IPS DF 6.9 (cell line): ENCODE results near the gene CRLF2.
"Not testable (repeated sequence)": the region's sequence is repeated elsewhere in the genome, so short reads cannot be mapped to it uniquely, and the experiment has no call there.

Experiments
- DNase-seq: peaks from one replicate; pipeline ENCODE4 v3.0.0-alpha.2; 2013; ENCODE audit warnings: low read depth, low spot score
- H3K27ac ChIP-seq: one replicate; pipeline ENCODE4 v1.5.1; 2013; ENCODE audit warnings: low read length, control low read depth
- H3K27me3 ChIP-seq: 2 replicates; pipeline ENCODE4 v1.6.1; 2013; ENCODE audit warnings: mild to moderate bottlenecking, low read length; ENCODE audit not compliant: control insufficient read depth, insufficient read depth
- H3K36me3 ChIP-seq: 2 replicates; pipeline ENCODE4 v1.6.1; 2013; ENCODE audit warnings: low read length; ENCODE audit not compliant: control insufficient read depth, insufficient read depth
- H3K4me1 ChIP-seq: 2 replicates; pipeline ENCODE4 v1.6.1; 2013; ENCODE audit warnings: low read length; ENCODE audit not compliant: control insufficient read depth, insufficient read depth
- H3K4me3 ChIP-seq: 2 replicates; pipeline ENCODE4 v1.5.1; 2013; ENCODE audit warnings: mild to moderate bottlenecking, low read length
- H3K9me3 ChIP-seq: 2 replicates; pipeline ENCODE4 v1.6.1; 2013; ENCODE audit warnings: low read length, inconsistent platforms; ENCODE audit not compliant: control insufficient read depth, insufficient read depth
- WGBS: extraction: QIAGEN DNeasy Blood & Tissue Kit; methylation state at CpG from one replicate; pipeline ENCODE4 v1.1.7; 2013; ENCODE audit warnings: mixed read lengths, missing lambda C conversion rate; ENCODE audit not compliant: insufficient read length, insufficient coverage; 5-methylcytosine and 5-hydroxymethylcytosine counted together

The CRLF2 gene, protein sequence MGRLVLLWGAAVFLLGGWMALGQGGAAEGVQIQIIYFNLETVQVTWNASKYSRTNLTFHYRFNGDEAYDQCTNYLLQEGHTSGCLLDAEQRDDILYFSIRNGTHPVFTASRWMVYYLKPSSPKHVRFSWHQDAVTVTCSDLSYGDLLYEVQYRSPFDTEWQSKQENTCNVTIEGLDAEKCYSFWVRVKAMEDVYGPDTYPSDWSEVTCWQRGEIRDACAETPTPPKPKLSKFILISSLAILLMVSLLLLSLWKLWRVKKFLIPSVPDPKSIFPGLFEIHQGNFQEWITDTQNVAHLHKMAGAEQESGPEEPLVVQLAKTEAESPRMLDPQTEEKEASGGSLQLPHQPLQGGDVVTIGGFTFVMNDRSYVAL

DNA sequence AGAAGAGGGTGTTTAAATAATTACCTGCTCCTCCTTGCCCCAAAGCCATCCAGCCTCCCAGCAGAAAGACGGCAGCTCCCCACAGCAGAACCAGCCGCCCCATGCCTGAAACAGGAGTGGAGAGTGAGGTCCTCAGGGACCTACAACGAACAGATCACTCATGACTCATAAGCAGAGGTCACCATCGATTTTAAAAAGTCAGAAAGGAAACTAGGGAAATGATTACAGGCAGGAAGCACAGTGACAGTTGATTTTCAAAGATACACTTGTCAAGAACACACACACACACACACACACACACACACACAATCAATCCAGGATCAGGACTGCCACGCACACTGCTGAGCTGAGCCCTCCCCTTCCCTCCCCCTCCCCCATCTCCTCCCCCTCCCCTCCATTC is at the start of gene CRLF2:
CRLF2 (minus strand) TSS at position 118 of the 400 bp plus-strand sequence; CDS start at position 103, 15 bp downstream.
- Histone ChIP-seq H3K9me3 (no peaks in the 10 kb centered on the region), H3K4me3 (no peak within 1 kb of the TSS), H3K36me3 (no peaks in the 10 kb centered on the region), H3K27me3 (no peaks in the 10 kb centered on the region), H3K4me1 (no peaks in the 10 kb centered on the region), H3K27ac (no peak within 1 kb of the TSS)
- no peak for DNase-seq
- WGBS, result no CpG with 5 or more reads among the region's 5 CpGs

DNA sequence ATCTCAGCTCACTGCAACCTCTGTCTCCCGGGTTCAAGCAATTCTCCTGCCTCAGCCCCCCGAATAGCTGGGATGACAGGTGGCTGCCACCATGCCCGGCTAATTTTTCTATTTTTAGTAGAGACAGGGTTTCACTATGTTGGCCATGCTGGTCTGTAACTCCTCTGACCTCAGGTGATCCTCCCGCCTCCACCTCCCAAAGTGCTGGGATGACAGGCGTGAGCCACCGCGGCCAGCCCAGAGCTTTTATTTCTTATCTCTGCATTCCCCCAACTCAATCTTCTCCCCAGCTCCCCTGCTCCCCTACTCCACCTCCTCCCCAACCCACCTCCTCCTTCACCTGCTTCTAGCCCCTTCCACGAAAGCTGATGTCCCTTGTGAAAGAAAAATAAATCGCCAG is 49.3 kb upstream of the CRLF2 start:
- not testable (repeated sequence) for H3K36me3 ChIP-seq, DNase-seq, H3K27ac ChIP-seq, H3K27me3 ChIP-seq, H3K9me3 ChIP-seq, H3K4me3 ChIP-seq, H3K4me1 ChIP-seq
- WGBS, result no CpG with 5 or more reads among the region's 9 CpGs

DNA sequence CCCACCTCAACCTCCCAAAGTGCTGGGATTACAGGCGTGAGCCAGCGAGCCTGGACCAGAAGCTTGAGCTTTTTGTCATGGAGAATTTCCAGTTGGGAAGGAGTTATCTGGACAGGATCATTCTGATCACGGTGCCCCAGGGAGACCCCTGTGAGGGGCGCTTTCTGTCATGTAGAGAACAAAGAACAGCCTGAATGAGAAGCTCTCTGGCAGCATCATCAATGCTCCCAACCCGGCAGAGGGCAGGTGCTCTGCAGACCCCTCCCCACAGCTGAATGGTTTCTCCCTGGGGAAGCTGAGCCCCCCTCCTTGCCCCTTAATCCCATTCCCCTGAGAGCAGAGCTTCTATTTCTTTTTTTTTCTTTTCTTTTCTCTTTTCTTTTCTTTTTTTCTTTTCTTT is 48.8 kb upstream of the CRLF2 start:
- WGBS, result no CpG with 5 or more reads among the region's 5 CpGs
- H3K9me3 ChIP-seq, result no peaks in the 10 kb centered on the region

DNA sequence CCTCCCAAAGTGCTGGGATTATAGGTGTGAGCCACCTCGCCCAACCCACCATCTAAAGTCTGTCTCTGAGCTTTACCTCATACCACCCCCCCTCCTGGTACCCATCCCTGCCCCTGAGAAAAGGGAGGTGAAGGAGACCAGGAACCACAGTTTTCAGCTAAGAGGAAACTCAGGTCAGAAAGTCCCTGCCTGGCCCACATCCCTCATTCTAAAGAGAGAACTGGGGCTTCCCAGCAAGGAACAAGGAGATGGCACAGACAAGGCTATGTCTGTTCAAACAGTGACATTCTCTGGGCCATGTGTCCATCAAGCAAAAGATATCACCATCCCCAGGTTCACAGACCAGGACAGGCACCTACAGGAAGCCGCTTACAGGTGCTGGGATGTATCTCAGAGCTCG is 40.4 kb upstream of the CRLF2 start:
- DNase-seq, result no peak
- Histone ChIP-seq H3K9me3 (no peaks in the 10 kb centered on the region), H3K36me3 (no peaks in the 10 kb centered on the region), H3K27me3 (no peaks in the 10 kb centered on the region), H3K27ac (no peak overlapping the region), H3K4me3 (no peak overlapping the region), H3K4me1 (no peaks in the 10 kb centered on the region; the same call in 1 of the 2 replicates)
- WGBS, result no CpG with 5 or more reads among the region's 3 CpGs

More for the DNA sequence above, 48.8 kb upstream of the CRLF2 start:
- no peak overlapping the region for H3K4me3 ChIP-seq
- H3K4me1 ChIP-seq, result no peaks in the 10 kb centered on the region; the same call in 1 of the 2 replicates
- no peaks in the 10 kb centered on the region for H3K27me3 ChIP-seq
- H3K27ac ChIP-seq, result no peak overlapping the region
- no peak for DNase-seq
- H3K36me3 ChIP-seq, result no peaks in the 10 kb centered on the region

DNA sequence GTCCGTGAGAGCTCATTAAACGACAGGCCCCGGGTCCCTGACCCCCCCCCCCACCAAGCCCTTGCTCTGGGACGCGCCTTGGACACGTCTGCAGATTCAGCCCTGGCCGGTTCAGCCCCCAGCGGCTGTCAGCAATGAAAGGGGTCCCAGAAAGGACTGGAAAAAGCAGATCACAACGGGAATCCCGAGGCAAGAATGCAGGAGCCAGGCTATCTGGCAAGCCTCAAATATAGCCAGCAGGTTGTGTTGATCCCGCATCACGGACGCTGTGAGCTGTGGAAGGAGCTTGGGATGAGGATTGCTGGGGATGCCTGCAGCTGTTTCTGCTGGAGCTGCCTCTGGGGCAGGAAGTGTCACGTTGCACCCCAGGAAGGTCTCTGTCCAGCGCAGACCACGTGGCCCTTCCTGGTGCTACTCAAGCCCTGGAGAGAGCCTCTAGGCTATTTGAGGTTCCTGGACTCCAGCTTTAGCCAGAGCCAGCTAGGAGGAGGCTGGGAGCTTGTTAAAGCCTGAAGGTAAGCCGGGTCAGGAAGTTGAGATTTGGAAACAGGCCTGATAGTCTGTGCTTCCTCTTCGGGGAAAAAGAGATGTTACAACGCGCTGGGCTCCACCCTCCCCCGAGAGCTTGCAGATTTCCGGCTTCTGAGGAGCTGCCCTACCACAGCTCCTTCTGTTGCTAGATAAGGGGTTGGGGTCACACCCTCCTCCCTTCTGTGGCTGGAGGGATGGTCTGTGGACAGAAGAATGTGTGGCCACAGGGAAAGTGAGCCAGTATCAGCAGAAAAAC is 36.8 kb upstream of the CRLF2 start:
- no peak for DNase-seq
- Histone ChIP-seq H3K27ac (peak overlapping the region; percentile 46), H3K4me1 (no peaks in the 10 kb centered on the region), H3K27me3 (no peaks in the 10 kb centered on the region), H3K4me3 (peak overlapping the region; percentile 24; the same call in 1 of the 2 replicates), H3K9me3 (no peaks in the 10 kb centered on the region), H3K36me3 (no peaks in the 10 kb centered on the region)
- WGBS, result no CpG with 5 or more reads among the region's 22 CpGs

DNA sequence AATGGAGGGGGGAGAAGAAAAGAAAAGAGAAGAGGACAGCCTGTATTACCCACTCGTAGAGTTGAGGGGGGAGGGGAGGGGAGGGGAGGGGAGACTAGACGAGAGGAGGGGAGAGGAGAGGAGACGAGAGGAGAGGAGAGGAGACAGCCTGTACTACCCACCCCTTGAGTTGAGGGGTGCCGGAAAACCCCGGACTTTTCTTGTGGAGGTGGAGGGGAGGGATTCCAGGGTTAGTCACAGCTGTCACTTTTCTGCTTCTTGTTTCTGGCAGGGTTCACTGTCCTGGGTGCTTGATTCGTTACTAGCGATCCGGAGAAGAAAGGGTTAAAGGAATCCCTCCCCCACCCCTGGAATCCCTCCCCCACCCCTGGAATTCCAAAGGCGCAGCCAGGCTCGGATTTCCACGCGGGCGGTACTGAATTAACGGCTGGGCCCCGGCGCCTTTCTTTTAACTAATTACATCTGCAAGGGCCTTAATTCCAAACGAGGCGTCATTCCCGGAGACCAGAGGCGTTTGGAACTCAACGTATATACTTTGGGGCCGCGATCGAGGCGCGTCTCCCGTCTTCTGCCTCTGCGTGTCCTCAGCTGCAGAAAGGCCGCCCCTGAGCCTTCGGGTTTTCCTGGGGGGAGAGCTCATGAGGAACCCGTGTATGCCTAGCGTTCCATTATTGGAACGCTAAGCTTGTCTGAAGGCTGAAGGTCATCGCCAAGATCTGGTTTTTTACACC is 36.0 kb upstream of the CRLF2 start:
- Histone ChIP-seq H3K9me3 (no peaks in the 10 kb centered on the region), H3K36me3 (no peaks in the 10 kb centered on the region), H3K4me1 (peaks cover 2% of the 10 kb centered on the region; the same call in 1 of the 2 replicates), H3K27me3 (no peaks in the 10 kb centered on the region), H3K27ac (peak overlapping the region; percentile 46), H3K4me3 (peak overlapping the region; percentile 24; the same call in 1 of the 2 replicates)
- DNase-seq, result no peak
- no CpG with 5 or more reads among the region's 34 CpGs for WGBS

DNA sequence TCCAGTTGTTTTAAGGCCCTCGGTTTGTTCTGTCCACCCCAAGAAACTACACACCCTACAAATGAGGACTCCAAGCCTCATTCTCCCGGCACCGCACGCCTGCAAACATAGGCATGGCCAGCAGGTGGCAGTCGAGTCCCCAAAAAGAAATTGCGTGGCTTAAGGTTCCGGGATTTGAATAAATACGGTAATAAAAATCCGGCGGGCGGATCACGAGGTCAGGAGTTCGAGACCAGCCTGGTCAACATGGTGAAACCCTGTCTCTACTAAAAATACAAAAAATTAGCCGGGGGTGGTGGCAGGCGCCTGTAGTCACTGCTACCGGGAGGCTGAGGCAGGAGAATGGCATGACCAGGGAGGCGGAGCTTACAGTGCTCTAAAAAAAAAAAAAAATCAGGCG is 34.4 kb upstream of the CRLF2 start:
- no peaks in the 10 kb centered on the region for H3K9me3 ChIP-seq
- H3K4me3 ChIP-seq, result no peak overlapping the region

DNA sequence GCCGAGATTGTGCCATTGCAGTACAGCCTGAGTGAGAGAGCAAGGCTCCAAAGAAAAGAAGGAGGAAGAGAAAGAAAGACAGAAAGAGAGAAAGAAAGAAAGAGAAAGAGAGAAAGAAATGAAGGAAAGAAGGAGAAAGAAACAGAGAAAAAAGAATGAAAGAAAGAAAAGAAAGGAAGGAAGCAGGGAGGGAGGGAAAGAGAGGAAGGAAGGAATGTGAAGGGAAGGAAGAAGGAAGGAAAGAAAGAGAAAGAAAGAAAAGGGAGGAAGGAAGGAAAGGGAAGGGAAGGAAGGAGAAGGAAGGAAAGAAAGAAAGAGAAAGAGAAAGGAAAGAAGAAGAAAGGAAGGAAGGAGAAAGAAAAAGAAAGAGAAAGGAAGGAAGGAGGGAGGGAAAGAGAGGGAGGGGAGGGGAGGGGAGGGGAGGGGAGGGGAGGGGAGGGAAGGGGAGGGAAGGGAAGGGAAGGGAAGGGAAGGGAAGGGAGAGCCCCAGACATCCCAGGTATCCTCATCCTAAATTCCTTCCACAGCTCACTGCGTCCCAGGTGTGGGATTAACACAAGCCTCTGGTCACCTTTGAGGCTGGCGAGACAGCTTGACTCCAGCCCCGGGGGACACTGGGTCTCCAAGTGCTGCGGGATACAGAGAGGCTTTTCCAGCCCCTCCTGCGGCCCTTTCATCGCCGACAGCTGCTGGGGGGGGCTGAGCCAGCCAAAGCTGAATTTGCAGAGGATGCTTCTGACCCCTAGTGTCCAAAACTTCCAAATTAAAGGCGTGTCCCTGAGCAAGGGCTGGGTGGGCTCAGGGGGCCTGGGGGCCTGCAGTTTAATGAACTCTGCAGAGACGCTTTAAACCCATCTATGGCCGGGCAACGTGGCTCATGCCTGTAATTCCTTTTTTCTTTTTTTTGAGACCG is 32.0 kb upstream of the CRLF2 start:
- no peaks in the 10 kb centered on the region for H3K27me3 ChIP-seq
- no peak overlapping the region for H3K4me3 ChIP-seq
- H3K27ac ChIP-seq, result no peak overlapping the region
- no CpG with 5 or more reads among the region's 13 CpGs for WGBS
- H3K4me1 ChIP-seq, result peaks cover 2% of the 10 kb centered on the region; the same call in 1 of the 2 replicates
- DNase-seq, result no peak
- H3K9me3 ChIP-seq, result no peaks in the 10 kb centered on the region
- H3K36me3 ChIP-seq, result no peaks in the 10 kb centered on the region

More for the DNA sequence above, 34.4 kb upstream of the CRLF2 start:
- DNase-seq, result no peak
- Histone ChIP-seq H3K4me1 (peaks cover 2% of the 10 kb centered on the region; the same call in 1 of the 2 replicates), H3K27ac (no peak overlapping the region), H3K27me3 (no peaks in the 10 kb centered on the region), H3K36me3 (no peaks in the 10 kb centered on the region)
- WGBS, result no CpG with 5 or more reads among the region's 18 CpGs

DNA sequence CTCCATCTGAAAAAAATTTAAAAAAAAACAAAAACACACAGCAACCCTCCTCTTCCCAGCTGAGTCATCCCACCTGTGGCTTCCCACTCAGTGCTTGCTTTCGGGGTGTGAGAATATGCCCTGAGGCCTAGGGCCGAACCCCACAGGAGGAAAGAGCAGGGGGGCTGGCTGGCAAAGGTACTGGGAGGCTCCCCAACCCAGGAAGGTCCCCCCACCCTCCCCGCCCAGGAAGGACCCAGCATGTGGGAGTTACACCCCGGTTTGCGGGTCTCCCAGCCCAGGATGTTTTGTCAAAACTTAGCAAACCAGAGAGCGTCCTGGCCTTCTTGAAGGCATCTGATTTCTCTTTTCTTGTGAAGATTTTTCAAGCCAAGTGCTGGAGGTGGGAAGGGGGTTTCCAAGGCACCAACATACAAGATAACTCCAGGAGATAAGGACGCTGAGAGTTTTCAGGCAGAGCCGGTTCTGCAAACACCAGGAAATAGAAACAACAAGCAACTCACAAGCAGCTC is 30.5 kb upstream of the CRLF2 start:
- H3K27me3 ChIP-seq, result no peaks in the 10 kb centered on the region
- H3K36me3 ChIP-seq, result no peaks in the 10 kb centered on the region
- no peak for DNase-seq
- peaks cover 2% of the 10 kb centered on the region; the same call in 1 of the 2 replicates for H3K4me1 ChIP-seq
- no CpG with 5 or more reads among the region's 8 CpGs for WGBS
- no peak overlapping the region for H3K27ac ChIP-seq
- no peaks in the 10 kb centered on the region for H3K9me3 ChIP-seq
- no peak overlapping the region for H3K4me3 ChIP-seq
